Left ventricle myocardium superior (tissue), 1 donor: ENCODE results near the gene ZNF655. TPM values are rescaled to one million over a fixed set of nuclear protein-coding genes. Genes with fewer than 3 reads are reported as not detected.

ENCODE experiments used
- ATAC-seq: fragments of 200-7000 bp; cut with Tn5 transposase; one replicate; pipeline ENCODE4 v1.9.1; 2020; ENCODE audit warnings: mild to moderate bottlenecking, moderate library complexity
- DNase-seq: peaks from one replicate; pipeline ENCODE4 v3.0.0-alpha.2; 2020
- intact Hi-C: fragments of 100-400 bp; cut with micrococcal nuclease; formaldehyde crosslinking; loops from one replicate; pipeline ENCODE4 v1.11.0; 2022
- total RNA-seq: library from RNA; stranded (reverse); fragmentation: NEBNext Ultra II Directional; extraction: Animal tissue kit (Norgen Biotek cat#: 25700); gene quantifications from one replicate; pipeline ENCODE4 v1.2.1, GENCODE V29; 2021
- donor health status: DM: no; HTN: yes; CAD: no; lungs with severe emphysema.

ZNF655 gene
- total RNA-seq, 1 donor from 2014 or later = 30.0 TPM

DNA sequence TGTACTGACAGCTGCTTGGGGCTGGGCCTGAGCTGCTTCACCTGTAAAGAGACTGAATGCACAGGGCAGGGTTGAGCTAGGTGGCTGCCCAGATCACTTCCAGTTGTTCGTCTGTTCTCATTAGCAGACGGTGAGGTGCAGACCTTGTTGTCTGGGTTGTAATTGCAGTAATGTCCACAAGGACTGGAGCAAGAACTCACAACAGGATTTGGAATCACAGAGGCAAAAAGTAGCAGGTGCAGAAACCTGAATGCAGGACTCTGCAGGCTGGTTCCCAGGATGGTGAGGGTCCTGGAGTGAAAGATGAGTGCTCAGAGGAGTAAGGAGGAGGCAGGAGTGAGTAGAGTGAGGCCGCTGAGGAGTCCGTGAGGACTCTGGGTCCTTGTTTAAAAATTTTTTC, 67.5 kb downstream of the ZNF655 start:
- intact Hi-C loops = no loop called here
- DNase-seq (no peak), ATAC-seq (no peak)

Other genes starting within 250 kb of the ZNF655 start
- 161 TPM for gene ARPC1A, start 232.7 kb upstream of the ZNF655 start, total RNA-seq
- 38.7 TPM for gene ARPC1B, start 183.9 kb upstream of the ZNF655 start, total RNA-seq
- 97.2 TPM for gene PDAP1, start 150.0 kb upstream of the ZNF655 start, total RNA-seq
- gene BUD31, start 149.7 kb upstream of the ZNF655 start, total RNA-seq = 36.0 TPM
- 3.1 TPM for gene PTCD1, start 119.8 kb upstream of the ZNF655 start, total RNA-seq
- gene CPSF4, start 119.7 kb upstream of the ZNF655 start, total RNA-seq = 19.8 TPM
- 883 TPM for gene ATP5MF, start 92.5 kb upstream of the ZNF655 start, total RNA-seq
- 2.9 TPM for gene ZNF789, start 85.8 kb upstream of the ZNF655 start, total RNA-seq
- 17.4 TPM for gene ZNF394, start 58.4 kb upstream of the ZNF655 start, total RNA-seq
- gene ZKSCAN5, start 54.0 kb upstream of the ZNF655 start, total RNA-seq = 6.3 TPM
- 7.0 TPM for gene FAM200A, start 6.5 kb upstream of the ZNF655 start, total RNA-seq
- not detected for gene TMEM225B, start 39.6 kb downstream of the ZNF655 start, total RNA-seq
- gene ZSCAN25, start 58.3 kb downstream of the ZNF655 start, total RNA-seq = 8.3 TPM
- 0.25 TPM for gene CYP3A5, start 121.4 kb downstream of the ZNF655 start, total RNA-seq
- not detected for gene CYP3A7, start 176.6 kb downstream of the ZNF655 start, total RNA-seq
- gene CYP3A4, start 225.5 kb downstream of the ZNF655 start, total RNA-seq = not detected